DMS153 (cell line): ENCODE measurements around the gene THSD1.
"Not testable (repeated sequence)": the region's sequence is repeated elsewhere in the genome, so short reads cannot be mapped to it uniquely, and the experiment has no call there.

ENCODE experiments used
- DNase-seq: peaks from one replicate; lab custom pipeline; 2025; lab: John Stamatoyannopoulos, UW

The THSD1 gene

GRCh38 chr13:52356327-52356726 is 49.6 kb downstream of the THSD1 start:
- DNase-seq, result no peak

- DNase-seq, result no peak
Measured at GRCh38 chr13:52353193-52353592, 52.8 kb downstream of the THSD1 start.

GRCh38 chr13:52348983-52349780 is 56.8 kb downstream of the THSD1 start:
- no peak for DNase-seq

- DNase-seq, result no peak
Measured at GRCh38 chr13:52348071-52348470, 57.9 kb downstream of the THSD1 start.

GRCh38 chr13:52345631-52346251 is 60.2 kb downstream of the THSD1 start:
- no peak for DNase-seq

GRCh38 chr13:52345048-52345447 is 60.9 kb downstream of the THSD1 start:
- DNase-seq, result no peak

- DNase-seq, result no peak
Measured at GRCh38 chr13:52344108-52344507, 61.9 kb downstream of the THSD1 start.

GRCh38 chr13:52342203-52342602 is 63.8 kb downstream of the THSD1 start:
- not testable (repeated sequence) for DNase-seq

GRCh38 chr13:52337828-52338455 is 68.0 kb downstream of the THSD1 start:
- DNase-seq, result not testable (repeated sequence)

- DNase-seq, result not testable (repeated sequence)
Measured at GRCh38 chr13:52334107-52334506, 71.9 kb downstream of the THSD1 start.

- not testable (repeated sequence) for DNase-seq
Measured at GRCh38 chr13:52331844-52332243, 74.1 kb downstream of the THSD1 start.
